HL-60 (cell line): ENCODE data around the gene RSBN1.

Experiments used
- CTCF ChIP-seq: IDR thresholded peaks from one replicate; pipeline ENCODE4 v1.5.1; 2011; ENCODE audit warnings: low read length, control low read depth, inconsistent platforms; ENCODE audit not compliant: insufficient read depth
- POLR2AphosphoS5 ChIP-seq: IDR thresholded peaks from 2 replicates; pipeline ENCODE4 v1.6.1; 2012; ENCODE audit warnings: low read depth

DNA sequence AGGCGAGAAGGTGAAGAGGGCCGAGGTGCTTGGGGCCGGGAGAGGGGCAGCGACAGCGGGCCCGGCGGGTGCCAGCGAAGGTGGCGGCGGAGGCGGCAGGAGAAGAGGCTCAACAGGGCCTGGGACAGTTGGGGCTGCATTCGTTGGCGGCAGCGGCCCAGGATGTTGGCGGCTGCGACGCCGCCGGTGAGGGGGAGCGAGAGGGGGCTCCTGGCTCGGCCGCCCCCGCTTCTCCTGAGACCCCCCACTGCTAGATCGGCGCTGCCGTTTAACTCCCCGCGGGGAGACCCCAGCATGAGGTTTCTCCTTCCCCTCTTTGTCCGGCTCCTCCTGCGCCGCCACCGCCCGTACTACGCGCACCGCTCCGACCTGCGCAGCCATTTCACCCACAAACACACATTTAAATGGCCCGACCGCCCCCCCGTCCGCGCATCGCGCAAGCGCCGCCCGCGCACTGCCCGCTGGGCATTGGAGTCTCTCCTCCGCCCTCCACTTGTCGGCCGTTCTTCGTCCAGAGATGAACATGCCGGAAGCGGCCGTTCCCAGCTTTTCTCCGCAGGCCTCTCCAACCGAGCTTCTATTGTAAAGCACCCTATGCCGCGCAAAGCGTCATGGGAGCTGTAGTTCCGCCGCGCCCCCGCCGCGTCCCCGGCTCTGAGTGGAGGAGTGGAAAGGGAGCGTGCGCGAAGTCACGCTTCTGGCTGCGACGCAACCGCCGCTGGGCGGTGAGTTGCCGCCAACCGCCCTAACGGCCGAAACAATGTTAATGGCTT, at the start of gene RSBN1:
- TF ChIP-seq CTCF (no peak), POLR2AphosphoS5 (peak; percentile 90)
